ENCODE measurements around the gene LAMTOR1.
A peak's percentile ranks its signal among the peaks of the same experiment; 100 is the strongest.

LAMTOR1 gene

DNA sequence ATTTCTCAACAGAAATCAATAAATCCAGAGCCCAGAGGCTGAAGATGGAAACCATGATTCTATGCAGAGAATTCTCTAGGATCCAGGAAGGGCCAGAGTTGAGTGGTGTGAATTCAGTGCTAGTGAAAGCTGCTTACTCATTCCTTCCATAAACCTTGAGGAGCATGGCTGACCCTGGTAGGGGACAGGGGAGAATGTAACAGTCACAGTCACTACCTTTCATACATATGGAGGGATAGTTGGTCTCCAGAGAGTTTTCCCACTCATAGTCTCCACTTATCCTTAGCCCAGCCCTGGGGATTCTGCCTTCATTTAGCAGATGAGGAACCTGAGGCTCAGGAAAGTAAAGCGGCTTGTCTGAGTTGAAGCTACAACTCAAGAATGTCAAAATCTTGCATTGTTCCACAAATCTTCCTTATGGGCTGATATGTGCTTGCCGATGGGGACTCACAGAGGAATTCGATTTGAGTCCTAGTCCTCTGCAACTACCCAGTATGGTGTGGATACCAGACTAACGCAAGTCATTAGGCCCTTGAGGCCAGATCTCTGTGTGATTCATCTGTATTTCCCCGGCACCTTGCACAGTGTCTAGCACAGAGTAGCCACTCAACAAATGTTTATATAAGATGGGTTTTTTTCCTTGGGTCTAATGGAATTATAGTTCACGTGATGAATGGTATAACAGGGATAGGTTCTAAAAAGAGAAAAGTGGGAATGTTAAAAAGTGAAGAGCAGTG lies 13.1 kb upstream of the LAMTOR1 start:
- no peak for DNase-seq

DNA sequence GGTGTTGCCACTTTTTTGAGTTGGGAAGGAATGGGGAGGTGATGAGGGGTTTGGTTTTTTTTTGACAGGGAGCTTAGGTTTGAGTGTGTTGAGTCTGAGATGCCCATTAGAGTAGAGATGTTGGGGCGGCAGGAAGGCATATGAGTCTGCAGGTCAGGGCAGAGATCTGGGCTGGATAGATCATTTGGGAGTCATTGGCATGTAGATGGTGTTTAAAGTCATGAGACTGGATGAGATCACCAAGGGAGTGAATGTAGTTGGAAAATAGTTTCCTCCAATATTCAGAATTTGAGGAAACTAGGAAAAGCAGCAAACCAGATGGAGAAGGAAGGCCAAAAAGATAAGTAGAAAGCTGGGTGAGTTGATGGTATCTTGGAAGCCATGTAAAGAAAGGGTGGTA lies 11.5 kb upstream of the LAMTOR1 start:
- DNase-seq, result no peak

DNA sequence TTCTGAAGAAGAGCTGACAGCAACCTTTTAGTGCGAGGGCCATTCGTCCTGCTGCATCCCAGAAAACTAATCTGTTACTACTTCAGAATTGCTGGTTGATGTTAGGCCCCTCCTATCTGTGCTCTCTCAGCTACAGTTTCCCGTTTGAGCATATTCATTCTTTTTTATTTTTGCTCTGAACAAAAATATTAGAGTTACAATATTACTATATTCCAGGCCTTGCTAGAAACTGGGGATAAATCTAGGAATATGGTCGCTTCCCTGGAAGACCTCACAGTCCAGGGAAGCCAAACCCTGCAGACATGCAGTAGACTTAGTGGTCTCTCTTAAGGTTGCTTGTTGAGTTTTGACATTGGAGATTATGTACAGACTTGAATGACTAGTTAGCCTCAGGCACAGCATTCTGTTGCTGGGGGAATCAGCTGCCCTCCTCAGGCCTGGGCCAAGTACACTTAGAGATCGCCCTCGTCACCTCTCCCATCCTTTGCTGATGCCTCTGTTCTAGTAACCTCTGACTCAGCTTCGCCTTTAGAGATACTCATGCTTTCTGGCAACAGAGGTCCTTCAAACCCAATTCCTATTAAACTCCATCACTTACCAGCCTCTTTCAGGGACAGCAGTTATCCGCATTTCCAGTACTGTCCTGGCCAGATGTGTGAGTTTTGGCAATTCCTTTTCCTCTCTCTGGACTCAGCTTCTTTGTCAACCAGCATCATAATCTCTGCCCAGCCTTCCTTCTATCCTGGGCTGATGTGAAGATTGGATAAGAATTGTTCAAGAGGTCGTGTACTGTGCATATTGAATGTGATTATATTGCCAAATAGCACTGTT lies 10.1 kb upstream of the LAMTOR1 start:
- DNase-seq, result no peak

DNA sequence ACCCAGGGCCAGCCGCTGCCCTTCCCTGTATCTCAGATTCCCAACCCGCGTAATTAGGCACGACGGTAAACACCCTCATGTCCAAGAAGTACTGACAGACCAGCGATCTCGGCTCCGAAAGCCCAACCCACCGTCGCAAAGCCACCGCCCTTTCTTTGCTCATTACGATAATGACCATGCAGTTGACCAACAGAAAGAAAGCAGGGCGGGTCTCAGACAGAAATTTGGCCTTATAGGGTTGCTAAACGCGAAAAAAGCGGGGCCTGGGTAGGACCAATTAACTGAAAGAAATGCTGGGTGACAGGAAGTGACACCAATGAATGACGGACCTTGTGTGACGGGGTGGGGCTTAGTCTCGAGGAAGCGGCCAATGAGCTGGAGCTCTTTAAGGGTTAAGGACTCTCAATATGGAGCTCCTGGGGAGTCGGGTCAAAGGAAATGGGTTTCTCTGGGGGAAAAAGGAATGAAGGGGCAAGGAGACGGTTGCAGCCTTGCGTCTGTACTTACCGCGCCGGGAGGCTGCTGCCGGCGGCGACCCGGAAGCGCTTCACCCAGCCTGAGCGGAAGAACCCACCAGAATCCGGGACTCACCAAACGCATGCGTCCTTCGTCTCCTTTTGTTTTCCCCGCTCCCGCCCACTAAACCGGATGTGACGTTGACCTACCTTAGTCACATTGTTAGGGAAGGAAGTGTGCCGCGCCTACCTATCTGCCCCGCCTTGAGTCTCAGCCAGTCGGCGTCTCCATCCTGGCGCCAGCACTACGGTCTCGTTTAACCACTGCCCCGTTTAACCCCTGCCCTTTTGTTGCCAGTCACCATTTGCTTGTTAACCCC lies 9.3 kb upstream of the LAMTOR1 start, which contains the start of gene ANAPC15:
Gene ANAPC15 (minus strand): TSS at position 553 of the 835 bp plus-strand sequence. CDS start 1,419 bp downstream, outside the sequence.
- peak; percentile 92 to 99 (median 97) for DNase-seq

DNA sequence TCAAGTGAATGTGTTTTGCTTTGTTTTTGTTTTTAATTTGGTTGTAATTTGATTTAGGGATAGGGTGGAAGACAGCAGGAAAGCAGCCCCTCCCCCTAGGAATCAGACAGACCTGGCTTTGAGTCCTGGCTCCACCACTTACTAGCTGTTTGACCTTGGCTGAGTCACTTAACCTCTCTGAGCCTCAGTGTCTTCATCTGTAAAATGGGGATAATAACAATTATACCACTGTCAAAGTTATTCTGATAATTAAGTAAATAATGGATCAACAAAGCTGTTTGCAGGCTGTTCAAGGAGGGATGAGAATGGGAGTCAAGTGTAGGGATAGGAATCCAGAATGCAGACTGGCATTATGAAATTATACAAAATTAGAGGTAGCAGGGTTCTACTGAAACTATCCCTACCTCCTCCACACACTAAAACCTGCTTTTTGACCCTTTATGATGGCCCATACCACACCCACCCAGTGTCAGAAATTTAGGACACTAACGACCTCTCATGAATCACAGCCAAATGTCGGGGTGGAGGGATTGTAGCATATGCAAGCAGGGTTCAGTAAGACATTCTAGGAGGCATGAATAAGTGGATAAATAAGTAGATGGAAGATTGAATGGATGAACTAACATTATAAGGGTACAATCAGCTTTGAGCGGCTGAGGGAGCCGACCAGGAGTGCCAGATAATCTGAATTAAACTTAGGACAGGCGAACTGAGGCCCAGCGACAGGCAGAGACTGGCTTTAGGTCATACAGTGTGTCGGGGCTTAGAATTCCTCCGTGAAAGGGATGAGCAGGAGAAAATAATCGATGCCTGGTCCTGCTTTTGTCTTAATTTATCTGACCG lies 8.4 kb upstream of the LAMTOR1 start:
- no peak for DNase-seq

DNA sequence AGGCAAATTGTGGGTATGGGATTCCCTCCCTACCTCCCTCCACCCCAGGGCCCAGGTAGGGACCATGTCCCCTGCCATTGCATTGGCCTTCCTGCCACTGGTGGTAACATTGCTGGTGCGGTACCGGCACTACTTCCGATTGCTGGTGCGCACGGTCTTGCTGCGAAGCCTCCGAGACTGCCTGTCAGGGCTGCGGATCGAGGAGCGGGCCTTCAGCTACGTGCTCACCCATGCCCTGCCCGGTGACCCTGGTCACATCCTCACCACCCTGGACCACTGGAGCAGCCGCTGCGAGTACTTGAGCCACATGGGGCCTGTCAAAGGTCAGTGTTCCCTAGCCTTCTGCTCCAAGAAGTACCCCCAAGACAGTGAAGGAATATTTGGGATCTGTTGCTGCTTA lies 2.8 kb upstream of the LAMTOR1 start, which contains the start of gene TOMT:
Gene TOMT (plus strand): TSS at position 37 of the 400 bp plus-strand sequence. CDS start 28 bp downstream, at position 65.
- DNase-seq, result no peak

DNA sequence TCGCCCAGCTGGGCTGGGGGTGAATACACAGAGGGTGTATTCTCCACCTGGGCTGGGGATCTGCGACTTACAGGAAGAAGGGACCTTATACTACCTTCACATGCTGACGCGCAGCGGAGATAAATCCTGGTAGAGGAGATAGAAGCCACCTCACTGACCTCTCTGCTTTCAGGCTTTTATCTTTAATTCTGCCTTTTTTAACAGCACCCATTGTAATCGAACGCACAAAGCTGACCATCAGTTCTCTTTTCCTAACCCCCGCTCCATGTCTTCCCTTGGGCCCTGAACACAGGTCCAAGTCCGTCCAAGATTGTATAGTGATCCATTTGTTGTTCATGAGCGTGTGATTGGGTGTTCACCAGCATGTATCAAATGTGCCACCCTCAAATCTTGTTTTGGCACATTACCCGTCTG lies 664 bp upstream of the LAMTOR1 start:
- DNase-seq, result no peak

DNA sequence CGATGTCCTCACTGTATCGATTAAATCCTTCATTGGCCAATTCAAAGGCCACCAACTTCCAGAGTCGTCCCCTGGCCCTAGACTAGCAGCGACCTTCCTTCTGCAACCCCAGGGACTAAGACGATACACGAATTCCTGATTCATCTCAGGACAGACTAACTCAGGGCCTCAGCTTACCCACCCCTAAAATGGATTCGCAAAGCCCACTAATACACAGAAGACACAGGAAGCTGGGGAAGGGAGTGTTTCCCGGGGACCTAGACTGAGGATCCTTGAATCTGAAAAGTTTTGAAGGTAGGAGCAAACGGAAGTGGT lies 509 bp downstream of the LAMTOR1 start:
- DNase-seq, result no peak

DNA sequence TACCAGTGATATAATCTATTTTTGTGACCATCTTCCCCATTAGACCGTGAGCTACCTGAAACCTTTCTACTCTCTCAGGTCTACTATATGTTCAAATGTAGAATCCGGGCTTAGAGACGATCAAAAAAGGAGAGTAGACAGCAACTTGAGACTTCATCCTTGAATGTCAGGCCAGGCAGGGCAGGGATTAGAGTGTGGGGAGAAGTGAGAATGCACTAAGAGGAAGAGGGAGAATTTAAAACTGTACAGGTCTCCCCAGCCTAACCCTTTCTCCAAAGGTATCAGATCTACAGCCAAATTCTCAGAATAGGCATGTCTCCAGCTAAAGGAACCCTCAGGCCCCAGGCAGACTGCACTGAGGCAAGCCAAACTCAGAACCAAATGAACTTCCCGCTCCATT lies 935 bp downstream of the LAMTOR1 start:
- no peak for DNase-seq

DNA sequence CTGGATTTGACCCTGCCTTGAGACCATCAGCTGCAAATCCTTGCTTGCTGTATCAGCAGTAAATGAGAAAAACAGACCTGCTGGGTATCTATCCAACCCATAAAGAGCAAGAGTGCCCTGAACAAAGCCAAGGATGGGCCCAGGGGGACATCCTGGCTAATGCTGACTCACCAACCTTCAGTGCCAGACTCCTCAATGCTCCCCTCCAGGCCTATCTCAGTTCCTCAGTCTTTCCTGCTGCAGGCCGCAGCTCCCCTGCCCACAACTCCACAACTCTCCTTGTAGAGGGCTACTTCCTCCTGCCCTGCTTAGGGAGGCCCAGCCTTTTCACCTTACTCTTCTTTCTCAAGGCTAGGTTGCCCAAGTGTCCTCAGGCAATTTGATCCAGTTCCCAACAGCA lies 2.6 kb downstream of the LAMTOR1 start:
- no peak for DNase-seq

DNA sequence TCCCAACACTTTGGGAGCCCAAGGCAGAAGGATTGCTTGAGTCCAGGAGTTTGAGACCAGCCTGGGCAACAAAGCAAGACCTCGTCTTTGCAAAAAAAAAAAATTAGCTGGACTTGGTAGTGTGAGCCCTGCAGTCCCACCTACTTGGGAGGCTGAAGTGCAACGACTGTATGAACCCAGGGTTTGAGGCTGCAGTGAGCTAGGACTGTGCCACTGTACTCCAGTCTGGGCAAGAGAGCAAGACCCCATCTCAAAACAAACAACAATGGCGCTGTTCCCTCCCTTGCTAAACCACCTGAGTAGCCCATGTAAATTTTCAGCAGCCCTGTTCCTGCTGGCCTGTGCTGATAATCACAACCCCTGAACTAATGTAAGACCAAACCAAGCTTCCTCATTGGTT lies 3.1 kb downstream of the LAMTOR1 start:
- no peak for DNase-seq

DNA sequence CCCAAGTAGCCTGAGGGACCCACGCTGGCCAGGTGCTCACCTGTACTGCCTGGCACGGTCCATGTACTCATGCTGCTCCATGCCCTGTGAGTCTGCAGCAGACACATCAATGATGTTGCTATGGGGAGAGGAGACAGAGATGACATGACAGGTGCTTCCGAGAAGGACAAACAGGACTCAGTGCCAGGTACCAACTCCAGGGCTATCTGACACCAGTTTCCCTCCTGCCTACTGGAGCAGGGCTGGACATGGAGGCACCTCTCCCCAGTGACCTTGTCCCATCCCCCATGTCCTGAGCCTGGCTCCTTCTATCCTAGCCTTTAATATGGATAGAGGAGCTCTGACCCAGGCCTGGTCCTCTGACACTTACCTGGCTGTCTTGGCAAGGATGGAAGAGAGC lies 4.4 kb downstream of the LAMTOR1 start:
- DNase-seq, result no peak

DNA sequence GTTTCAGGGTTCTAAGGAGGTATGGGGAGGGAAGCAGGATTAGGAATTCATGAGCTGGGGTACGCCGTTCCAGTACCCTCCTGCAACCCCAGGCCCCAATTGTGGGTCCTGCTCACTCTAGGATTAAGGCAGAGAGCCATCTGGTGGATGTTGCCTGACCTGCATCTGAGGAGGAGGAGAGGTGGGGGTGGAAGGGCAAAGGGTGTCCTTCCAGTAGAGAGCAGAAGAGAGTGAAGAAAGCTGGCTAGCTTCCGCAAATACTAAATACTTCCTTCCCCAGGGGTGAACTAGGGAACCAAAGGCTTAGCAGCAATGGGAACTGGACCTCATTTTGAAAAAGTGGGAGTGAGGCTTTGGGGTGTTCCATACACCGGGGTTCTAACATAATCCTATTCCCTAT lies 11.8 kb downstream of the LAMTOR1 start:
- DNase-seq, result peak; percentile 19 to 62 (median 49)

DNA sequence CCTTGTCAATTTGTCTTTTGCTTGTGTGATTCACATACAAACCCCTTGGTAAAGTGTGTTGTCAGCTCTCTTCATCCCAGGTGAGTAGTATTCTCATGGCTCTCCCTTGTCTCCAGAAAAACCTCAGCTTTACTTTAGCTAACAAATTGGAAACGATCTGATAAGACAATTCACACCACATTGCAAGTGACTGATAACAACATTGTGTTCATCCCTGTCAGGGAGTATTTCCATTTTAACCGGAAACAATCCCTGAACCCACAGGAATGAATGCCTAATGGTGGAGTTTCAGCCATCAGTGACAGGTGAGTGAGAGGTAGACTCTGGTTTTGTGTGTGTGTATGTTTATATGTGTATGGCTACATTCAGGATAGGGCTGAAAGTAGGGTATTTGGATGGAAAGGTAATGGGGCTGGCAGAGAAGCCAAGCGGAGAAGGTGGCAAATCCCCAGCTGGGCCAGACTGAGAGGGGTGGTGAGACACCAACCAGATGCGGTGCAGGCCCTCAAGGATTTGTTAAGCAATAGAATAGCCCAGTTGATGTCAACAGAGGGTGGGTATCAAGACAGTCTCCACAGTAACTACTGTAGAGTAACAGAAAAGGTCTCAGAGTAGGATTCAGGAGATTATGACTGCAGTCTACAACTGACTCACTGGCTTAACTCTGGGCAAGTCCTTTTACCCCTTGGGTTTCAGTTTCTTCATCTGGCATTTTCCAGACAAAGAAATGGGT lies 14.9 kb downstream of the LAMTOR1 start:
- DNase-seq, result no peak

DNA sequence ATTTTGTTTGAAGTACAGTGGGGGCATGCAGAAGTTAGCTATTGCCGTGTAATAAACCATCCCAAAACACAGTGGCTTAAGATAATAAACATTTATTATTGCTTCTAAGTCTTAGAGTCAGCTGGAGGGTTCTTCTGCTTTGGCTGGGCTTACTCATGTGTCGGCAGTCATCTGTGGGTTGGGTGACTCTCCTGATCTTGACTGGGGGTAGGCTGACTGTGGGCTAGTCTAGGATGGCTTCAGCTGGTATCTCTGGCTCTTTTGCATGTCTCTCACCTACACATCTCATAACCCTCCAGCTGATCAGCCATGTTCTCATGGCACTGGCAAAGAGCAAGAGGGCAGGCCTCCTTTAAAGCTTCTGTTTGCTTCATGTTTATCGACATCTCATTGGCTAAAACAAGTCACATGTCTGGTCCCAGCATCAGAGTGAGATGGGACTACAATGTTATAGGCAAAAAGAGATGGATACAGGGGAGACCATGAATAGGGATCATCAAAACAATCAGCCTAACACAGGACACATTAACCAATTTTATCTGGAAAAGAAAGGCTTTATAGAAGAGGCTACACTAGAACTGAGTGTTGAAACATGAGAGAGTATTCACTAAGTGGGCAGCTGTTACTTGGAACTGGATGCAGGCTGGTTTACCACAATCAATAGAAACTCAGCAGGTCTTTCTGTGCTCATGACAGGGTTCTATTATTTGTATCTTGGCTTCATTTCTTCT lies 17.3 kb downstream of the LAMTOR1 start:
- DNase-seq, result no peak

DNA sequence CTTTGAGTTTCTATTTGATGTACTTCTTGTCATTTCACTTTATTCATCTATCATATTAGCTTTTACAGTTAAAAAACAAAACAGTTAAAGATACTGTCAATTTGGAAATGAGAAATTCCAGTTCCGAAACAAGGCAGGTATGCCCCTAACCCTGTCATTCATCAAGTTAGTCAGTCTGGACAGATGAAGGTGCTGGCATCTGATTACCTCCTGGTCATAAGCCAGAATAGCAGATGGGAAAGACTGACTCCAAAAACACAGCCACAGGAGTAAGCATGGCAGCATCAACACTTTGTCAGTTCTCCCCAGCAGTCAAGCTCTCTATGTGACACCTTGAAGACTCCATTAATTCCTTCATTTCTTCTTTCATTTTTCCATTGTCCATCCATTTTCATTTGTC lies 18.1 kb downstream of the LAMTOR1 start:
- no peak for DNase-seq

DNA sequence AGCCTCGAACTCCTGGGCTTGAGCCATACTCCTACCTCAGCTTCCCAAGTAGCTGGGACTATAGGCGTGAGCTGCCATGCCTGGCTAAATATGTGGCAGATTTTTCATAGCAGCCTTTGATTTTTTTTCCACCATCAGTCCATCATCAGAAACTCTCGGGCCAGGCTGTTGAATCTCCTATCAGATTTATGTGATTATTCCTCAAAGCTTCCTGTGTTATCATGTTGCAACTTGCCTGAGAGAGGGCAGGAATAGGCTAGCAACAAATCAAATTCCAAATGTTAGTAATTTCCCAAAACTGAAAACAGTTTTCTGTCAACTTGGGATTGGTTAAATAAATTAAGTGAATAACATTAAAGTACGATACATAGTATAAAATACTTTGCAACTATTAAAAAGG lies 19.0 kb downstream of the LAMTOR1 start:
- no peak for DNase-seq

DNA sequence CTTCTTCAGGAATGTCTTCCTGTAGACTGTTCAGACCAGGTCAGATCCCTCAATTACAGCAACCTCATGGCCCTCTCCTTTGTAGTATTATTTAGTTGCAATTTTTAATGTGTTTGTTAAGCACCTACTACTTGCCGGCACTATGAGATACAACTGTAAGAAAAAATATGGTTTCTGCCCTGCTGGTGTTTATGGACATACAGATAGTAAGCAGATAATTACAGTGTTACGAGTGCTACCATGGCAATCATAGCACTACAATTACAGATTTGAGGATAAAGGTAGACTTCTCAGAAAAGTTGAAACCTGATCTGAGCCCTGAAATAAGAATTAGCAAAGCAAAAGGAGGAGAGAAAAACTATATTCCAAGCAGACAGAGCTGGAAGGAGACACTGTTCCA lies 19.7 kb downstream of the LAMTOR1 start:
- DNase-seq, result no peak

DNA sequence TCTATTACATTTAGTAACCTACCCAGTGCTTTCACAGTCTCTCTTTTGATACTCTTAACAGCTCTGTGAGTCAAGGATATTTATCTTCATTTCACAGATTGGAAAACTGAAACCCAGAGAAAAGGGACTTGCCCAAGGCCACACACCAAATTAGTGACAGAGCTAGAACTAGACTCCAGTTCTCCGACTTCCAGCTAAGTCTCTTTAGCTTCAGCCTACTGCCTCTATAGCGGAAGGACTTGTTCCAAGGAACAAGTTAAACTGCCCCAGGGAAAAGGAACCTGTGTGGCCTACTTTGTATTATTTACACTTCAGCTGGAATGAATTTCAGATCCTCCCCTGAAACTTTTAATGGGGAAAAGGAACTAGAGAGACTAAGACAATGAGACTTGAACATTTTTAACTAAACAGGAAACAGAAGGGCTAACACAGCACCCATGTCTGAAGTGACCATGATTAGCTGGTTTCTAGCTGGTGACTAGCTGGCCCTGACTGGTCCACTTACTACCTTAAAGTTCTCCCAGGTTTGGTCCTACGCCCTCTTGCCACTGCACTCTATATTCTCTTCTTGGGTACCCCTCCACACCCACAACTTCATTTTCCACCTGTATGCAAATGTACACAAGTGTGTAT lies 21.2 kb downstream of the LAMTOR1 start:
- no peak for DNase-seq

DNA sequence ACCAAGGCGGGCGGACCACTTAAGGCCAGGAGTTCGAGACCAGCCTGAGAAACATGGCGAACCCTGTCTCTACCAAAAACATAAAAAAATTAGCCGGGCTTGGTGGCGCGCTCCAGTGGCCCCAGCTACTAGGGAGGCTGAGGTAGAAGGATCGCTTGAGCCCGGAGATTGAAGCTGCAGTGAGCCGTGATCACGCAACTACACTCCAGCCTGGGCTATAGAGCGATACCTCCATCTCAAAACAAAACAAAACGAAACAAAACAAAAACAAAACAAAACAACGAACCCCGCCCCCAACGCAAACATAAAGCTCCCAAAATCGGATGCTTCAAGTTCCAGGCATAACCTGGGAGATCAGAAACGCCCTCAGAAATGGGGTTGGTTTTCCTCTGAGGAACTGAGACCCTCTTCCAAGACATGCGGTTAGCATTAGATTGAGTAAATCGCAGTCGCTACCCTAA lies 21.9 kb downstream of the LAMTOR1 start:
- DNase-seq, result no peak
